ENCODE measurements around the gene CALN1. TPM values are rescaled to one million over a fixed set of nuclear protein-coding genes. Genes with fewer than 3 reads are reported as not detected.

Gene CALN1
- total and polyA plus RNA-seq, 2 of the 8 experiments (the other 6 are each of a cell fraction or from before 2014, with no cell fraction given) = 6.4 to 15.2 TPM

- TF ChIP-seq ATF2 (IDR thresholded peaks at IDR 0.05; ENCODE audit: low read length) = no peak
- no peak for TF ChIP-seq SP1 (IDR thresholded peaks at IDR 0.05; ENCODE audit: low read depth, low read length)
- no peak for TF ChIP-seq CREB1 (IDR thresholded peaks at IDR 0.05)
- TF ChIP-seq RXRA (IDR thresholded peaks at IDR 0.05; ENCODE audit: insufficient read depth, low read depth, low read length) = no peak
- no peak for TF ChIP-seq USF2 (IDR thresholded peaks at IDR 0.05; ENCODE audit: low read length)
- TF ChIP-seq NRF1 (IDR thresholded peaks at IDR 0.05; ENCODE audit: low read depth, low read length) = no peak
Measured at GRCh38 chr7:72077786-72078185, 334.4 kb downstream of the CALN1 start (continued).

All from H1 (cell line).